ENCODE results near the gene OR52I1. TPM values are rescaled to one million over a fixed set of nuclear protein-coding genes. Genes with fewer than 3 reads are reported as not detected.

The OR52I1 gene
- not detected for total RNA-seq

- Histone ChIP-seq H3K4me3 (no peak within 1 kb of the TSS), H3K4me1 (no peaks in the 10 kb centered on the region), H3K27me3 (no peaks in the 10 kb centered on the region), H3K36me3 (peaks cover 0 to 28% of the 10 kb centered on the region in 2 donors), H3K9me3 (no peaks in the 10 kb centered on the region), H3K27ac (no peak within 1 kb of the TSS)
- 79 to 89% methylated on average over 1 of the region's 1 CpG for WGBS, 2 donors (ENCODE audit: low coverage in 1 of 2)
- no peak for TF ChIP-seq POLR2A (IDR thresholded peaks at IDR 0.05)
- no peak for TF ChIP-seq CTCF (IDR thresholded peaks at IDR 0.05)
- TF ChIP-seq EP300 (IDR thresholded peaks at IDR 0.05) = no peak
- no peak for ATAC-seq
Measured at GRCh38 chr11:4593739-4594138, at the start of gene OR52I1. Gene OR52I1 (plus strand): TSS chr11:4594039. CDS start chr11:4594039, 0 bp downstream.

GRCh38 chr11:4544891-4545290, 48.9 kb upstream of the OR52I1 start, which contains the start of gene OR52M1:
Gene OR52M1 (plus strand): TSS chr11:4545191. CDS start chr11:4545191, 0 bp downstream.
- ATAC-seq = no peak
- Histone ChIP-seq H3K4me3 (no peak within 1 kb of the TSS), H3K9me3 (no peaks in the 10 kb centered on the region), H3K27ac (no peak within 1 kb of the TSS), H3K36me3 (no peaks in the 10 kb centered on the region), H3K27me3 (no peaks in the 10 kb centered on the region), H3K4me1 (no peaks in the 10 kb centered on the region)
- 68 to 75% methylated on average over 5 of the region's 5 CpGs for WGBS, 2 donors (ENCODE audit: low coverage in 1 of 2)
- TF ChIP-seq POLR2A (IDR thresholded peaks at IDR 0.05) = no peak
- TF ChIP-seq EP300 (IDR thresholded peaks at IDR 0.05) = no peak
- TF ChIP-seq POLR2AphosphoS5 (IDR thresholded peaks at IDR 0.05) = no peak
- no peak for TF ChIP-seq CTCF (IDR thresholded peaks at IDR 0.05)

- TF ChIP-seq CTCF (IDR thresholded peaks at IDR 0.05) = no peak
- TF ChIP-seq POLR2AphosphoS5 (IDR thresholded peaks at IDR 0.05) = no peak
- TF ChIP-seq EP300 (IDR thresholded peaks at IDR 0.05) = no peak
- no peak for TF ChIP-seq POLR2A (IDR thresholded peaks at IDR 0.05)
- Histone ChIP-seq H3K4me1 (no peaks in the 10 kb centered on the region), H3K27ac (no peak overlapping the region), H3K27me3 (no peaks in the 10 kb centered on the region), H3K9me3 (peaks cover 0 to 17% (median 0%) of the 10 kb centered on the region in 3 donors), H3K4me3 (no peak overlapping the region), H3K36me3 (no peaks in the 10 kb centered on the region)
- 100% methylated on average over 1 of the region's 1 CpG; no CpG with 5 or more reads in 1 of the 2 donors for WGBS, 2 donors (ENCODE audit: low coverage in 1 of 2)
- ATAC-seq = no peak
Measured at GRCh38 chr11:4546878-4547277, 47.0 kb upstream of the OR52I1 start.

GRCh38 chr11:4547416-4547815, 46.4 kb upstream of the OR52I1 start:
- H3K4me3 ChIP-seq = no peak overlapping the region
- TF ChIP-seq CTCF (IDR thresholded peaks at IDR 0.05) (no peak), POLR2A (IDR thresholded peaks at IDR 0.05) (no peak), EP300 (IDR thresholded peaks at IDR 0.05) (no peak), POLR2AphosphoS5 (IDR thresholded peaks at IDR 0.05) (no peak)
- peaks cover 4% of the 10 kb centered on the region for H3K27me3 ChIP-seq
- no peak overlapping the region for H3K27ac ChIP-seq
- 52 to 56% methylated on average over 3 to 4 of the region's 4 CpGs for WGBS, 2 donors (ENCODE audit: low coverage in 1 of 2)
- H3K4me1 ChIP-seq = no peaks in the 10 kb centered on the region
- ATAC-seq = no peak
- no peaks in the 10 kb centered on the region for H3K36me3 ChIP-seq
- peaks cover 0 to 17% (median 0%) of the 10 kb centered on the region in 3 donors for H3K9me3 ChIP-seq

- no peak for ATAC-seq
- Histone ChIP-seq H3K4me3 (no peak overlapping the region), H3K27me3 (peaks cover 4% of the 10 kb centered on the region), H3K36me3 (no peaks in the 10 kb centered on the region), H3K4me1 (no peaks in the 10 kb centered on the region), H3K27ac (no peak overlapping the region), H3K9me3 (peaks cover 0 to 17% (median 0%) of the 10 kb centered on the region in 3 donors)
- 80% methylated on average over 2 of the region's 8 CpGs for WGBS, 2 donors (ENCODE audit: low coverage in 1 of 2)
- no peak for TF ChIP-seq EP300 (IDR thresholded peaks at IDR 0.05)
- TF ChIP-seq CTCF (IDR thresholded peaks at IDR 0.05) = no peak
- no peak for TF ChIP-seq POLR2AphosphoS5 (IDR thresholded peaks at IDR 0.05)
- no peak for TF ChIP-seq POLR2A (IDR thresholded peaks at IDR 0.05)
Measured at GRCh38 chr11:4551346-4551979, 42.4 kb upstream of the OR52I1 start.
